Astrocyte (in vitro differentiated cells and primary cell): Measurements from ENCODE around the gene PLXDC1. TPM values are rescaled to one million over a fixed set of nuclear protein-coding genes. Genes with fewer than 3 reads are reported as not detected.

Source experiments
- DNase-seq: peaks from one replicate; pipeline ENCODE4 v3.0.0-alpha.2; 2010; ENCODE audit warnings: low read depth
- FAIRE-seq: peaks from 2 replicates; lab custom pipeline; 2011; peaks lifted over from hg19 to GRCh38; lab: Jason Lieb, UNC
- H2AFZ ChIP-seq: 2 replicates; pipeline ENCODE4 v1.6.0; 2012; ENCODE audit warnings: low read depth, low read length, inconsistent platforms
- H3K27ac ChIP-seq: 2 replicates; pipeline ENCODE4 v1.5.1; 2011; ENCODE audit warnings: low read depth, low read length, inconsistent platforms
- H3K27me3 ChIP-seq: 2 replicates; pipeline ENCODE4 v1.6.0; 2011; ENCODE audit warnings: low read length, inconsistent platforms; ENCODE audit not compliant: insufficient read depth
- H3K36me3 ChIP-seq: 2 replicates; pipeline ENCODE4 v1.5.1; 2011; ENCODE audit warnings: low read length, inconsistent platforms; ENCODE audit not compliant: insufficient read depth
- H3K4me1 ChIP-seq: 2 replicates; pipeline ENCODE4 v1.5.1; 2011; ENCODE audit warnings: low read length, inconsistent platforms; ENCODE audit not compliant: insufficient read depth
- H3K4me2 ChIP-seq: 2 replicates; pipeline ENCODE4 v1.6.0; 2012; ENCODE audit warnings: low read length, inconsistent platforms
- H3K4me3 ChIP-seq: 2 replicates; pipeline ENCODE4 v1.5.1; 2011; ENCODE audit warnings: low read depth, mild to moderate bottlenecking, low read length, inconsistent platforms; ENCODE audit not compliant: insufficient read depth
- H3K79me2 ChIP-seq: 2 replicates; pipeline ENCODE4 v1.6.0; 2012; ENCODE audit warnings: mild to moderate bottlenecking, low read length, inconsistent platforms; ENCODE audit not compliant: insufficient read depth
- H3K9ac ChIP-seq: 2 replicates; pipeline ENCODE4 v1.6.0; 2012; ENCODE audit warnings: mild to moderate bottlenecking, low read length, inconsistent platforms
- H3K9me3 ChIP-seq: 2 replicates; pipeline ENCODE4 v1.5.1; 2012; ENCODE audit warnings: low read depth, mild to moderate bottlenecking, low read length, inconsistent platforms; ENCODE audit not compliant: insufficient read depth
- H4K20me1 ChIP-seq: 2 replicates; pipeline ENCODE4 v1.6.0; 2012; ENCODE audit warnings: low read length, inconsistent platforms; ENCODE audit not compliant: insufficient read depth
- H3K27ac Mint-ChIP-seq: one replicate; pipeline ENCODE4 v1.8.0; 2021; ENCODE audit warnings: mild to moderate bottlenecking, mixed read lengths; ENCODE audit not compliant: unreplicated experiment
- H3K27me3 Mint-ChIP-seq: one replicate; pipeline ENCODE4 v1.8.0; 2021; ENCODE audit warnings: low read depth, mixed read lengths; ENCODE audit not compliant: unreplicated experiment
- H3K36me3 Mint-ChIP-seq: one replicate; pipeline ENCODE4 v1.8.0; 2021; ENCODE audit warnings: low read depth, mixed read lengths; ENCODE audit not compliant: unreplicated experiment
- H3K4me1 Mint-ChIP-seq: one replicate; pipeline ENCODE4 v1.8.0; 2021; ENCODE audit warnings: low read depth, mixed read lengths; ENCODE audit not compliant: unreplicated experiment
- H3K4me3 Mint-ChIP-seq: one replicate; pipeline ENCODE4 v1.8.0; 2021; ENCODE audit warnings: mild to moderate bottlenecking, moderate library complexity, mixed read lengths; ENCODE audit not compliant: unreplicated experiment
- H3K9me3 Mint-ChIP-seq: one replicate; pipeline ENCODE4 v1.8.0; 2021; ENCODE audit warnings: mild to moderate bottlenecking, mixed read lengths; ENCODE audit not compliant: unreplicated experiment
- EZH2 ChIP-seq: IDR thresholded peaks from 2 replicates; pipeline ENCODE4 v1.6.1; 2012; ENCODE audit warnings: mild to moderate bottlenecking, low read length, inconsistent platforms; ENCODE audit not compliant: insufficient read depth
- total RNA-seq: library from RNA; stranded (reverse); gene quantifications from 2 replicates; pipeline ENCODE4 v1.2.1, GENCODE V29; 2021
- TF ChIP-seq, protein P1 (sequence below): IDR thresholded peaks from 2 replicates; pipeline ENCODE4 v1.5.1; 2011; ENCODE audit warnings: low read depth, mild to moderate bottlenecking, inconsistent platforms, low read length, moderate library complexity; ENCODE audit not compliant: insufficient read depth

PLXDC1 gene
- total RNA-seq, 1 donor from 2014 or later: 8.9 TPM

DNA sequence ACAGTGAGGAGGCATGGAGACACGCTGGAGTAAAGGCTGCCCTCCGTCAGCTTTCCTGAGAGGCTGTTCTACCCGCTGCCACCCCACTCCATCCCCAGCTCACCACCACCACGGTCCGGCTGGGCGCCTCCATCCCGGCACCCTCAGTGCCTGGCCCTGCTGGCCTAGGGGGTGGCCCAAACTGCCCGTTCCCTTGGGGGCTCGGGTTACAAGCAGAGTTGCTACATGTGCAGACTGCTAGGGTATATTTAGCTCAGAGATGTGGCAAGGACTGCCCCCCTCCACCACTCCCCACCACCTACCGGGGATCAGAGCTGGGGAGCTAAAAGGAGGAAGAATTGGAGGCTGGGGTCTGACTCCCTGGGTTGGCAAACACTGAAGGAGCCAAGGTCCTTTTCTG is 41.9 kb upstream of the PLXDC1 start:
- Histone ChIP-seq H3K27ac (no peak overlapping the region), H3K4me2 (no peak overlapping the region), H3K4me1 (peaks cover 23% of the 10 kb centered on the region), H3K36me3 (peaks cover 16% of the 10 kb centered on the region), H4K20me1 (peaks cover 45% of the 10 kb centered on the region), H3K9ac (no peak overlapping the region), H2AFZ (no peak overlapping the region), H3K79me2 (peaks cover 42% of the 10 kb centered on the region), H3K9me3 (no peaks in the 10 kb centered on the region), H3K4me3 (no peak overlapping the region), H3K27me3 (no peaks in the 10 kb centered on the region)
- peaks cover 9% of the 10 kb centered on the region for H3K36me3 Mint-ChIP-seq
- H3K27me3 Mint-ChIP-seq: peaks cover 3% of the 10 kb centered on the region
- TF ChIP-seq, protein P1, sequence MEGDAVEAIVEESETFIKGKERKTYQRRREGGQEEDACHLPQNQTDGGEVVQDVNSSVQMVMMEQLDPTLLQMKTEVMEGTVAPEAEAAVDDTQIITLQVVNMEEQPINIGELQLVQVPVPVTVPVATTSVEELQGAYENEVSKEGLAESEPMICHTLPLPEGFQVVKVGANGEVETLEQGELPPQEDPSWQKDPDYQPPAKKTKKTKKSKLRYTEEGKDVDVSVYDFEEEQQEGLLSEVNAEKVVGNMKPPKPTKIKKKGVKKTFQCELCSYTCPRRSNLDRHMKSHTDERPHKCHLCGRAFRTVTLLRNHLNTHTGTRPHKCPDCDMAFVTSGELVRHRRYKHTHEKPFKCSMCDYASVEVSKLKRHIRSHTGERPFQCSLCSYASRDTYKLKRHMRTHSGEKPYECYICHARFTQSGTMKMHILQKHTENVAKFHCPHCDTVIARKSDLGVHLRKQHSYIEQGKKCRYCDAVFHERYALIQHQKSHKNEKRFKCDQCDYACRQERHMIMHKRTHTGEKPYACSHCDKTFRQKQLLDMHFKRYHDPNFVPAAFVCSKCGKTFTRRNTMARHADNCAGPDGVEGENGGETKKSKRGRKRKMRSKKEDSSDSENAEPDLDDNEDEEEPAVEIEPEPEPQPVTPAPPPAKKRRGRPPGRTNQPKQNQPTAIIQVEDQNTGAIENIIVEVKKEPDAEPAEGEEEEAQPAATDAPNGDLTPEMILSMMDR: no peak
- TF ChIP-seq EZH2: no peak
- FAIRE-seq (no peak), DNase-seq (no peak)
- peaks cover 13% of the 10 kb centered on the region for H3K4me1 Mint-ChIP-seq
- H3K4me3 Mint-ChIP-seq: no peak overlapping the region
- H3K9me3 Mint-ChIP-seq: no peaks in the 10 kb centered on the region
- H3K27ac Mint-ChIP-seq: no peak overlapping the region

DNA sequence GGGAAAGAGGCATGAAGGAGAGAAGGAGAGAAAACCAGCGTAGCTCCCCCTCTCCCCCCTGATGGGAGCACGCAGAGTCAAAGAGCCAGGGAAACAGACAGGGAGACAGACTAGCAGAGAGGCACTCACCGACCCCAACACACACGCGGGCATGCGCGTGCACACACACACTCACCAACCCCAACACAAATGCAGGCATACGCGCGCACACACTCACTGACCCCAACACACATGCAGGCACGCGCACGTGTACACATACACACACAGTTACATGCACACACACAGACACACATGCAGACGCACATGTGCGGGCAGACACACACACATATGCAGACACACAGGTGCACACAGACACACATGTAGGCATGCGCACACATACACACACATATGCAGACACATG is 41.5 kb upstream of the PLXDC1 start:
- Mint-ChIP-seq H3K9me3 (no peaks in the 10 kb centered on the region), H3K4me1 (peaks cover 13% of the 10 kb centered on the region), H3K27me3 (peaks cover 3% of the 10 kb centered on the region), H3K4me3 (no peak overlapping the region), H3K36me3 (peaks cover 12% of the 10 kb centered on the region), H3K27ac (no peak overlapping the region)
- Histone ChIP-seq H3K27ac (no peak overlapping the region), H3K4me3 (no peak overlapping the region), H4K20me1 (peaks cover 45% of the 10 kb centered on the region), H3K79me2 (peaks cover 42% of the 10 kb centered on the region), H3K9me3 (no peaks in the 10 kb centered on the region), H2AFZ (no peak overlapping the region), H3K9ac (no peak overlapping the region), H3K36me3 (peaks cover 17% of the 10 kb centered on the region), H3K4me1 (peaks cover 21% of the 10 kb centered on the region), H3K4me2 (no peak overlapping the region), H3K27me3 (no peaks in the 10 kb centered on the region)
- TF ChIP-seq, protein P1: no peak
- no peak for TF ChIP-seq EZH2
- no peak for DNase-seq
- FAIRE-seq: no peak

DNA sequence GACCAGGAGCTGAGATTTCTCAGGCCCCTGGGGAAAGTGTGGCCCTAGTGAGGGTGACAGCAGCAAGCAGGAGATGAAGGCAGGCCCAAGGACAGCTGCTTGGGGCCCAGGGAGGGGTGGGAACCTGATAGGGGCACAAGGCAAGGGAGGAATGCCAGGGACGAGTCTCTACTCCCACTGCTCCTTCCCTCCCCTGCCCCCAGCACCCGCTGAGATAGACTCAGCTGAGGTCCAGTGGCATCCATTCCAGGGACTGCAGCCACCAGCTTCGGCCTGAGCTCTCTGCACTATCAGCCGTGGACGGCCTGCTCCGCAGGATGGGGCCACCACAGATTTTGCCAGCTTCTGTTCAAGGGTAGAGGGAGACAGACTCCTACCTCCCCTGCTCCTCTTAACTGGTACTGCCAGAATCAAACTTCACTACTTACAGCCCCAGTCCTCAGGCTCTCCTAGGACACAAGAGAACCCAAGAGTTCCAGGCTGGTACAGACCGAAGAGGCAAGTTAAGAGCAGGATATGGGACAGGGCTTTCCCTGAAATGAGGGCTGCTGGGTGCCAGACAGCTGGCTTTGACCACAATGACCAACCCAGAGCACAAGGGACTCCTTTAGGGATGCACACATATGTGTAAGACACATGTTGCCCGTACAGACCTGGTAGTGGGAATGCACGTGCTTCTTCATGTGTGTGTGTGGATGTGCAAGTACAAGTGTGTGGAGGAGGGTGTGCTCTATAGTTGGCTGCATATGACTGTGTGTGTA is 40.5 kb upstream of the PLXDC1 start:
- H3K4me2 ChIP-seq: no peak overlapping the region
- FAIRE-seq (no peak), DNase-seq (no peak)
- TF ChIP-seq EZH2: no peak
- TF ChIP-seq, protein P1: no peak
- H4K20me1 ChIP-seq: peaks cover 45% of the 10 kb centered on the region
- H3K79me2 ChIP-seq: peaks cover 41% of the 10 kb centered on the region
- no peaks in the 10 kb centered on the region for H3K9me3 ChIP-seq
- no peaks in the 10 kb centered on the region for H3K9me3 Mint-ChIP-seq
- H3K27me3 Mint-ChIP-seq: peaks cover 3% of the 10 kb centered on the region
- no peak overlapping the region for H3K4me3 ChIP-seq
- H3K4me1 ChIP-seq: peaks cover 20% of the 10 kb centered on the region
- H3K27me3 ChIP-seq: no peaks in the 10 kb centered on the region
- H3K4me1 Mint-ChIP-seq: peaks cover 13% of the 10 kb centered on the region
- no peak overlapping the region for H3K4me3 Mint-ChIP-seq
- no peak overlapping the region for H2AFZ ChIP-seq
- H3K27ac Mint-ChIP-seq: no peak overlapping the region
- no peak overlapping the region for H3K27ac ChIP-seq
- peaks cover 17% of the 10 kb centered on the region for H3K36me3 ChIP-seq
- H3K9ac ChIP-seq: no peak overlapping the region
- peaks cover 20% of the 10 kb centered on the region for H3K36me3 Mint-ChIP-seq
